NCI-H2196 (cell line): ENCODE measurements around the gene IGF2R.

Experiments used
- DNase-seq: peaks from one replicate; lab custom pipeline; 2025; ENCODE audit not compliant: unreplicated experiment; lab: John Stamatoyannopoulos, UW

The IGF2R gene

DNA sequence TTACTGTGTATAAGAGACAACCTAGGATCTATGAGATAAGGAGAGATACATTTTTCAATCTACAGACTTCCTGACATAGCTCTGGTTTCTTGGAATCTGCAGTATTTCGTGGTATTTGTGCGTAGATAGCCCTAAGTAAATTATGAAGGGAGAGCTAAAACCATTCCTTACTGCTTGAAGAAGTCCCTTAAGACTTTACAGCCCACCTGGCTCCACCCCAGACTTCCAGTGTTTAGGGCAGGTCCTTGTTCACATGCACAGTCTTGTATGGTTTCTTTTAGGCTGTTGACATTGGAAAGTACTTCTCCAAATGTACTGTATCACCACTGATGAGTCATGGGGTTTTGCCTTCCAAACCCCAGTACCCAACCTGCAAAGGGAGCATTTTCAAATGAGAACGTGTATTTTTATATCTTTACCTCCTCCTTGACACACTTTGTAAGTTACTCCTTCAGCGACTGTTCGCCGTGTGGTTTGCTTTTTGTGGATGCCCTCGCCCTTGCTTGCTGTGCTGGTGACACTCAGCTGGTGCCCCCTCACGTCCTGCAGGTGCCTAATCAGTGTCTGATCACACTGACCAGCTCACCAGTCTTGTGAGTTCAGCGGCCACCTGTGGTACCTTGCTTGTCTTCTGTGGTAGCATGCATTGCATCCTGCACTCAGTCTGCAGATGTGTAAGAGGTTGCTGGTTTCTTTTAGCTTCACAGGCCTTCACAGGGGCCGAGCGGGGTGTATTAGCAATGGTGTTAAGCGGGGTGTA lies 73.3 kb downstream of the IGF2R start:
- no peak for DNase-seq

DNA sequence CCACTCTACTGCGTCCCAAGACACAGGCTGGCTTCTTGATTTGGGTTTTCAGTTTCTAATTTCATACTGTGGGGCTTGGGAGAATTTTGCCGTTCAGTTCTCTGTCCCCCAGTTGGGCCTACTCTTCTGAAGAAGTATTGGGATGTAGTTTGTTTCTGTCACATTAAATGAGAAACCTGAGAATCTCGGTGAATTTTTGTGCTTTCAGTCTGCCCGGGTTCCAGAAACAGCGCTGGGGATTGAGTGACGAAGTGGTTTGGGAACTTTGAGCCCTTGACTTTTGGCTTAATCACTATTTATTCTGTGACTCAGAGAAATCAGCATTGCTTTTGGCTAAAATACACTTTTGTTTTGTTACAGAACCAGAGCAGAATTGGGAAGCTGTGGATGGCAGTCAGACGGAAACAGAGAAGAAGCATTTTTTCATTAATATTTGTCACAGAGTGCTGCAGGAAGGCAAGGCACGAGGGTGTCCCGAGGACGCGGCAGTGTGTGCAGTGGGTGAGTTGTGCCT lies 74.0 kb downstream of the IGF2R start:
- DNase-seq, result no peak

DNA sequence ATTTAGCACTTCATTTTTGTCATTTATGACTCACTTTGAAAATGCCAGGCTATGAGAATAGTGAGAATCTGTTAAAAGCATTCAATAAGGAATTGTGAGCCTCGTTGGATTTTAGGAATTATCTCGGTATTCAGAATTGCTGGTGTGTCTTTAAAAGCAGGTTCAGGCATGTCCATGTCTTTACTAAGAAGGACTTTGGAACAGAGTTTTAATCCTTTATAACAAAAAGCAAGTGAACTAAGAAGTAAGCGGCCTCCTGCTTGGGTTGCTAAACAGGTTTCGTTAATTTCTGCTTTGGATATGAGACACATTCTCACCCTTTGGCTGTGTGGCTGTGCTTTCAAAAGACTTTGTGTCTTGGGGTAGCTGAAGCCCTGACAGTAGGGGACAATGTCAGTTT lies 74.9 kb downstream of the IGF2R start:
- no peak for DNase-seq

DNA sequence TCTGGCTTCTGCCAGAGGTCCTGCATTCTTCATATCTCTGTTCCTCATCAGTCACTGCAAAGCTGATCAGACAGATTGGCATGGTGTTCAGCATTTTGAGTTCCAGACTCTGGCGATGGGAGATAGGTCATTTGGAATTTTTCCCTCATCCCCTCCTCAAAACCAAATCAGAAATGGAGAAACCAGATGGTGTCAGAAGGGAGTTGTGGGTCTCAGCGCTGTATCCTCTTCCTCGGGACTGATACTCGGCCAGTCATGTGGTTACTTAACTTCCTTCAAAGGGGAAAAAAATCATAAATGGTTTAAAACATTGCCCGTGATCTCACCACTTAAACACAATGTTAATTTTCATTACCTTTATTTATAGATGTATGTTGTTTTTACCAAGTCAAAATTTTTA lies 75.8 kb downstream of the IGF2R start:
- no peak for DNase-seq

DNA sequence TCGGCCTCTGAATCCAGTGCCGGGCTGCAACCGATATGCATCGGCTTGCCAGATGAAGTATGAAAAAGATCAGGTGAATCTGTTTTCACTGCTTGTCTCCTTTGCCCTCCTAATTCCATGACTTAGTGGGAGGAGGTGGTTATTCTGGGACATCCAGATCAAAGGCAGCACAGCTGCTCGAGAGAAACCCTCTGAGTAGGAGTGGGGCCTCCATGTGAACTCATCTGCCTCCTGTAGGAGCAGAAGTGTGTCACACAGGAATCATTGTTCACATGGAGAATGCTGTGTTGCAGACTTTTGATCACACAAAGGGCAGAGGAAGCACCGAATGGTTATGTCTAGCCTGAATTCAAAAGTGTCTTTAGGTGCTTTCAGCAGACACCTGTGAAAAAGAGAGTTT lies 79.6 kb downstream of the IGF2R start:
- no peak for DNase-seq

DNA sequence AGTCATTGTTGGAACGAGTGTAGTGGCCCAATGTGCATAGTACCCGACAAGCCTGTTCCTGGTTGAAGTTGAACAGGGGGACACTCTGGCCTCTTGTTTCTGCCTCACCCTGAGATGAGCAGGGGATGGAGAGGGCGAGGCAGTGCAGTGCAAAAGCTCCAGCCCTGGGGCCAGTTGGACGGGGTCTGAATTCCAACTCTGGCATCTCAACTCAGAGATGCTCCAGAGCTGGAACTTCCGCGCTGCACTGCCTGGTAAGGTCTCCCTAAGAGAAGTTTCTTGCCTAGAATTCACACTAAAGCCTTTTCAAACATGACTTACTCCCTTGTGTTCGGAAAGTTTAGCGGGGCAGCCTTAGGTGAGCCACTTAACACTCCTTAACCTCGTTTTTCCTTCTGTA lies 80.5 kb downstream of the IGF2R start:
- DNase-seq, result no peak

DNA sequence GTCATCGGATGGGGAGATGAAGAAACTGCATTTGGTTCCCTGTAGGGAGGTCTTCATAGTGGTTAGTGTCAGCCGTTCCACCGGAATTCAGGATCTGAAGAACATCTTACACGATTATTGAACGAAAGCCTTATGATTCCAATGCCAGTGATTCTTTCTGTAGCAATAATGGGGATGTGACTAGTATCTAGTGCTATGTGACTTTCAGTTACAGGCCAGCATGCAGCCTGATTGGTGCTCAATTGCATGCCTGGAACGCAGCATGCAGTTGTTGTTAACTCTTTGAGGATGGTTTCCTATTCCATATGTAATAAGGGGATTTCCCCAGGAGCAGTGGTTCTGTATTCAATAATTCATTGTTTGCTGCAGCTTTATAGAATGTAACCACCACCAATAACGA lies 81.1 kb downstream of the IGF2R start:
- DNase-seq, result no peak

DNA sequence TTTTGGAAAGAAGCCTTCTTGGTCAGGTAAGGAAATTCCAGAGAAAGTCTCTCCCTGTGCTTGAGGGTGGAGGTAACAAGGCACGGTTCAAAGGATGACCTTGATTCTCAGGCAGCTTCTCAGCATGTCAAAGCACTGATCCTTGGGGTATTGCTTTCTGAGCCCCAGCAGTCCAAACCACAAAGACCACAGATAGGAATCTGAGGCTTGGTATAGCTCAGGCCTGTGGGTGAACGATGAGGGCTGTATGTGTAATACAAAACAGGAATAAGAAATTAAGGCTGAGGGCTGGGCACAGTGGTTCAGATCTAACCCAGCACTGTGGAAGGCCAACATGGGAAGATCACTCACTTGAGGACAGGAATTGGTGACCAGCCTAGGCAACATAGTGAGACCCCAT lies 82.5 kb downstream of the IGF2R start:
- no peak for DNase-seq

DNA sequence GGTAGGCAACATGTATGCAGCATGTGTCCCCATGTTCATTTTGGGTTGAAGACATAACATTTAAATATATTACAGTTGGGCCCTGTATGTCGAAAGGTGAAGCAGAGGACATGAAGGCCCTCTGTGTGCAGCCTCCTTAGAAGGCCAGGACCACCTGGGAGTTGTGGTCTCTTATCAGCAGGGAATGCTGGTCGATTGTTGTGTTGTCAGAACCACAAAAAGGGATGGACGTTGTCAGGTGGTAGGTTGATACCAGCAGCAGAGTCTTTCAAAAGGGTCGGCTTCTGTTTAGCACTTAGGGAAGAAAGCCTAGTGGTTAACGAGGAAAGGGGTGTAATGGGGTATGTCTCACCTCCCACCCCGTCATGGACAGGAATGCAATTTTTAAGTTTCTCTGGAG lies 85.4 kb downstream of the IGF2R start:
- no peak for DNase-seq

DNA sequence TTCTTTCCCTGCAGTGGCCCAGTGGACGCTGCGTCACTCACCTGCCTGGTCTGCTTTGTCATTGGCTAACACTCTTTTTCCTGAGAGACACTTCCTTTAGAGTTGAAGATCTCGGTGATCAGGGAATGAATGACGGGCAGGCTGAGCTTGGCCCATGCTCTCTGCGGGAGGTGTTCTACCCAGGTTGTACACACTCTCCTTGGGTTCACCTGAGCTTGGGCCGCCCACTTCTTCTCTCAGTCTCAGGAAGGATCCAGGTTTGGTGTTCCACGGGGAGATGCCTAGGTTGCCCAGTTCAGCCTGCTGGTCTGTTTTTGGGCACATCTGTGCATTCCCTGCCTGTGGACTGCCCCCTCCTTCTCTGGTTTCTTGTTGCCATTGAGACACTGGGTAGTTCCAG lies 86.0 kb downstream of the IGF2R start:
- no peak for DNase-seq

DNA sequence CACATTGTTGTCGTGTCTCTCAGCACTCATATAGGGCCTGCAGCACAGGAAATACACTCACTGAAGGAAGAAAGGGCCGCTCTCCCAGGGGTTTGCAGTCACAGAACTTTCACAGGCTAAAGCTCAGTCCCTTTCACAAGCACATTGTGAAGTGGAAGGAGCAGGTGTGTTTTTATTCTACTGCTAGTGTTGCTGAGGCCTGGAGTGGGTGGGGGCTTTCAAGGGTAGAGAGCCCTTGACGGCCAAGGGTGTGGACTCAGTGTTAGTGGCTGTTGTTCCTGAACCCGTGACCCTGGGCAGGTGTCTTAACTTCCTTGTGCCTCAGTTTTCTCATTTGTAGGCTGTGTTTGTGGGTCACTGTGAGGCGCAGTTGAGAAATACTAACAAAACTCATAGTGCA lies 86.5 kb downstream of the IGF2R start:
- no peak for DNase-seq

DNA sequence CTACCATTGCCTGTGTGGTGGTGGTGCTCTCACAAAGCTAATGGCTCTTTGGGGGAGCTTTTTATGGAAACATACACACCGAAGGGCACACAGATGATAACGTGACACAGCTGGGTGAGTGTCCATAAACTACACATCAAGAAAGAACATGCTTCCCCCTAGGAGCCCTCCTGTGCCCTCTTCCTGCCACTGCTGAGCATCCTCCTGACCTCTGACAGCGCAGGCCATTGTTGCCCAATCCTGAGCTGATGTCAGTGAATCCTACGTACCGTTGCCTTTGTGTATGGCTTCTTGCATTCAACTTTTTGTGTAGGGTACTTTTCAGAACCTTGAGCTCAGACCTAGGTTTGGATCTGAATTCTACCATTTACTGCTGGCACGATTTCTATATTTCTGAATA lies 86.9 kb downstream of the IGF2R start:
- no peak for DNase-seq

DNA sequence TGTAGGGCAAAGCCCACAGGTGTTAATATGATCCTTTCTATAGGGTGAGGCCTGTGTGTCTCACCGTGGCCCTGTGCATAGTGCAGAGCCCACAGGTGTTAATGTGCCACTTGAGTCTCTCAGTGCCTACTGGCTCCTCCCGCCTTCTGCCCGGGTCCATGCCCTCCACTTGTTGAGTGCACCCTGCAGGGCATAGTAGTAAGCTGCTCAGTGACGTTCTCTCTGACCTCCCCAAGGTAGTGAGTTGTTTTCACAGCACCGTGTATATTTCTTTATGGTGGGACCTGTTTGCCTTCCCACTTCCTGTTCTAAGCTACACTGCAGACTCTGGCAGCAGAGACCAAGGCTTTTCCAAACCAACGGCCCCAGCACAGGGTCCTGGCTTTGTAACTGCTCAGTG lies 88.2 kb downstream of the IGF2R start:
- DNase-seq, result no peak

DNA sequence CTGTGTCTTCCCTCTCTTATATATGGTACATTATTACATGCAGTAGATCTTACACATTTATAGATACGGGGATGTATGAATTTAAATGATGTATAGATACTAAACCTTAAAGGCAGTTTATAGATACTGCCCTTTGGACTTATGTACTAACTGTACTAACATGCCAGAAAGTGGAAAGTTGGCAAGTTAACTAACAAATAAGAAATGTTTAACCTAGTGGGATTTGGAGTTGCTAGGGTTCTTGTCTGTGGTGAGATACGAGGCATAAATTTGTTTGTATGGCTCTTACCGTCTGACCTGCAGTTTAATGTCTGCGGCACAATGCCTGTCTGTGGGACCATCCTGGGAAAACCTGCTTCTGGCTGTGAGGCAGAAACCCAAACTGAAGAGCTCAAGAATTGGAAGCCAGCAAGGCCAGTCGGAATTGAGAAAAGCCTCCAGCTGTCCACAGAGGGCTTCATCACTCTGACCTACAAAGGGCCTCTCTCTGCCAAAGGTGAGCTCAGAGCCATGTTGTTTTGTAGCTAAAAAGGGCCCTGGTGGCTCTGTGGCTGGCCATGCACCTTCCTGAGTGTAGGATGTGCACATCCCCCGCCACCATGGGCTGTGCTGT lies 89.8 kb downstream of the IGF2R start:
- no peak for DNase-seq

DNA sequence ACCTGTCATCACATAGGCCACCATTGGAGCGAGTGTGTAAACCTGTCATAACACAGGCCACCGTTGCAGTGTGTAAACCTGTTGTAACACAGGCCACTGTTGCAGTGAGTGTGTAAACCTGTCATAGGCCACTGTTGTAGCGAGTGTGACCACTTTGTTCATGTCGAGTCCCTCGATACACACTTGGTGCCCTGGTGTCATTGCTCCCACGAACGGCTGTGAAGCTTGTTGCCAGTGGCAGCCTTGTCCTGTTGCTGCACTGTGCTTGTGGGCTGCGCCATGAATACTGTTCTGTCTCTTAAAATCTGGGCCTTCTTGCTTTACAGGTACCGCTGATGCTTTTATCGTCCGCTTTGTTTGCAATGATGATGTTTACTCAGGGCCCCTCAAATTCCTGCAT lies 91.3 kb downstream of the IGF2R start:
- DNase-seq, result no peak

DNA sequence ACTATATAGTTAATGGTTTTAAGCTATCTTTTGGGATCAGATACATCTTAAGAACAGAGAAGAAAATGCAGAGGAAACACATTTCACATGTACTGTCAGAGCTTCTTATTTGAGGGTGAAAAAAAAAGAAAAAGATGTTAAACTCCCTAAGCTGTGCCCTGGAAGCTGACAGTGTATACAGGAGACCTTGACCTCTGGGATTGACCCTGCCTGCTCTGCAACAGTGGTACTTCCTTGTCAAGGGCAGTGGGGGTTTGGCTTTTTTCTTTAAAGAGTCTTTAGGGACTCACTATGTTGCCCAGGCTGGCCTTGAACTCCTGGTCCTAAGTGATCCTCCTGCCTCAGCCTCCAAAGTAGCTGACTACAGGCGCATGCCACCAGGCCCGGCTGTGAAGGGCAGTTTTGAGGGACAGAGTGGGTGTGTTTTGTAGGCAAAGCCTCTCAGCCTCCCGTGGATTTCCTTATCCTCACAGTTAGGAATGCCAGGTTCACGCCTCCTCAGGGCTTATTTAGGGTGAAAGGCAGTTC lies 92.1 kb downstream of the IGF2R start:
- no peak for DNase-seq

DNA sequence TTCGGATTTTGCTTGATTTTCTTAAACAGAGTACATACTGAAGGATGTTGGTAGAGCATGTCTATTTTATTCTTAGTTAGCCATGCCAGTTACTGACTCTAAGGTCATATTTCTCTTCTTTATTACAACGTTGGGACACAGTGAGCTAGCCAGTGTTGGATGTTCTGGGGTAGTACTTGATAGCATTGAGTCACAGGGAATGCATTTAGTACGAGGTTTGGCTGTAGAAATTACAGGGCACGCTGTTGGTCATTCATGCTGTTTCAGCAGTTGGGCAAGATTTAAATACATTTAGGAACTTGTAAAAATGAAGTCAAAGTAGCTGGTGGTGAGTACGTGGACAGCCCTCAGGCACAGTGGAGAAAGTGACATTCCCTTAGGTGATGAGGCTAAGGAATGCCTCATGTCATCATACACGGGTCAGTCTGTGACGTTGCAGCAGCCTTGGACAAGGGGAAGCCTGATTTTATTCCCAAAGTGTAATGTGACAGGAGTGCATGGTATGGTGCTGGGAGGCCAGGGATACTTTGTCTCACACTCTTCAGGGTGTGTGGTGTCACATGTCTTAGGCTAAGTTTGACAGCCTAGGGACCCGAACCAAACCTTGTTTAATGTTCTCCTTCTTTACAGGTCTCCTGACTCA lies 95.0 kb downstream of the IGF2R start:
- DNase-seq, result no peak

DNA sequence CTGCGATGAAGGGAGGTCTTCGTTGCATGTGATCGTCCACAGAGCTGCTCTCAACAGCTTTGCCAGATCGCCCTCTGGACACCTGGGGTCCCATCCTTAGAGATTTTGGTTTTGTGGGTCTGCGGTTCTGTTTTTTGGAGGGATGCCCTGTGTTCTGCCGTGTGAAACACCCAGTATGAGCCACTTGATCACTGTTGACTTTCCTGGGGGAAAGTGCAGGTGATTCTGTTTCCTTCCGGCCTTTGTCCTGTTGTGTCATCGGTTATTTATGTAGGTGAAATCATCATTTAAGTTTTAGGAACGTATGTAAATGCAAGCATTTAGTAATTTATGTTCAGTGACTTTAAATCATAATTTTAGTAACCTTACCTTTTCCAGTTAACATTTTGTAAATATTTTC lies 96.3 kb downstream of the IGF2R start:
- DNase-seq, result no peak

DNA sequence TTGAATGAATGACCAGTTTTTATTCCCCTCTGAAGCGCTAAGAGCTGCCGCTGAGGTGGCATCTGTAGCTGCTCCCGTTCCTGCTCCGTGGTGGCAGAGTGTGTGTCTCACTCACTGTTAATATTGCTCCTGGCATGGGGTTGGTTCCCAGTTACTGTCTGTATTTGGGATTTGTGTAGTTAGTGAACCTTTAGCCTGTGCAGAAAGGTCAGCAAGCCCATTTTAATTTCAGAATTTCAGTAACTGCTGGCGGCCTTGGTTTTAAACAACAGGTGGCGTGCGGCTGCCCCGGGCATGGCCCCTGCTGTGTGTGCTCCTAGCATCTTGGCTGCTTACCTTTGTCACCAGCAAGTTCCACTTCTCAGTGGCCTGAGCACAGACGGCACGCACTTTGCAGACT lies 98.7 kb downstream of the IGF2R start:
- no peak for DNase-seq

DNA sequence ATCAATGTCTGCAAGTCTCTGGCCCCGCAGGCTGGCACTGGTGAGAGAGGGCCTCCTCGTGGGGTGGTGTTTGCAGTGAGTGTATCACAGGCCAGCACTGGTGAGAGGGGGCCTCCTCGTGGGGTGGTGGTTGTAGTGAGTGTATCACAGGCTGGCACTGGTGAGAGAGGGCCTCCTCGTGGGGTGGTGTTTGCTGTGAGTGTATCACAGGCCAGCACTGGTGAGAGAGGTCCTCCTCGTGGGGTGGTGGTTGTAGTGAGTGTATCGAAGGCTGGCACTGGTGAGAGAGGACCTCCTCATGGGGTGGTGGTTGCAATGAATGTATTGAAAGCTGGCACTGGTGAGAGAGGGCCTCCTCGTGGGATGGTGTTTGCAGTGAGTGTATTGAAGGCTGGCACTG lies 99.5 kb downstream of the IGF2R start:
- no peak for DNase-seq

DNA sequence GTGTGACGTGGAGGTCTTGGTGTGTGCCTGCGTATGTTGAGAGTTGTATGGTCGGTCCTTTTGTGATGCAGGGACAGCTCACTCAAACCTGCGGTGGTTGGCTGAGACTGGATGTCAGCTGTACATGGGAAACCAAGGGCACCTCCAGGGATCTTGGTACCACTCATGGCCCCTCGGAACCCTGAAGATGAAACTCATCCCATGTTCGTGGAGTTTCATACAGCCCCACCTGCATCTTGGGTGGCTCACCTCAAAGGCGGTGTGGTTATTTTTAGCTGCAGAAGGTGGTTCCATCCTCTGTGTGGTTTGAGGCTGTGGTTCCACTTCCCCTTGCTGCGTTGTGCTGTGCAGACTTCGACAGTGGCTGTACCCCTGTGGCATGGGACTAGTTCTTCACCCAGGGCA lies 100.2 kb downstream of the IGF2R start:
- DNase-seq, result no peak

DNA sequence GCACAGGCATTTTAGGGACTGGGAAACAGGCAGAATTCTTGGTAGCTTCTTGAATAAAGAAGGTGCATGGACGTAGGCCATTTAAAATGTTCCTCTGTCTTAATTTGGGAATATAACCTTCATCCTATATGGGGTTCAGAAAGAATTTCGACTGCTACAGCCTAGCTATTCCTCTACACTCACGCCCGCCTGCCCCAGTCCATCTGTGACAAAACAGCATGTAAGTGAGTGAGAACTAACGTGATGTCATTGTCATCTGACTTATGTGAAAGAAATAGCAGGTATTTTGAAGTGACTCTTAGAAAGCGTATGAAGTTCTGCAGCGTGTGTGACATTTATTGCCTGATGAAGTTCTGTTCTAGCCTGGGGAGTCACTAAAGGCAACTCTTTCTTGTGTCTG lies 100.6 kb downstream of the IGF2R start:
- DNase-seq, result no peak
